K562 (cell line): ENCODE data around the gene CD48. TPM values are rescaled to one million over a fixed set of nuclear protein-coding genes. Genes with fewer than 3 reads are reported as not detected.

ENCODE experiments used
- CEBPG ChIP-seq, 3 experiments: fragments of 200-800 bp in 1 of 3; sonication (Bioruptor generic) in 1 of 3; sonication (generic) in 1 of 3; formaldehyde crosslinking in 1 of 3; IDR thresholded peaks in 2 of 3; conservative IDR thresholded peaks in 1 of 3; 2 replicates each; pipeline versions ENCODE4 v1.6.1 to v1.8.0; 2016 to 2022; ENCODE audit warnings: missing compliant biosample characterization in 2 of 3, missing genetic modification characterization in 2 of 3, mild to moderate bottlenecking in 1 of 3, missing genetic modification reagents in 1 of 3
- FOSL1 ChIP-seq: fragments of 200-800 bp; sonication (Bioruptor generic); conservative IDR thresholded peaks from 2 replicates; pipeline ENCODE4 v1.6.1; 2016; ENCODE audit warnings: missing genetic modification characterization, missing compliant biosample characterization
- FOXJ2 ChIP-seq: fragments of 200-800 bp; sonication (Bioruptor generic); IDR thresholded peaks from 2 replicates; pipeline ENCODE4 v1.6.1; 2016; ENCODE audit warnings: missing genetic modification characterization, missing compliant biosample characterization
- HLTF ChIP-seq: fragments of 450-650 bp; IDR thresholded peaks from 2 replicates; pipeline ENCODE4 v1.6.1; 2016
- IFI16 ChIP-seq: fragments of 250-450 bp; sonication (Bioruptor Pico); IDR thresholded peaks from 2 replicates; pipeline ENCODE4 v2.1.2; 2022; ENCODE audit warnings: mild to moderate bottlenecking, inconsistent platforms
- KLF16 ChIP-seq: IDR thresholded peaks from 2 replicates; pipeline ENCODE4 v1.6.1; 2016; ENCODE audit warnings: antibody characterized with exemption
- NFYB ChIP-seq: IDR thresholded peaks from 2 replicates; pipeline ENCODE4 v1.6.1; 2011; ENCODE audit warnings: mild to moderate bottlenecking, moderate library complexity; ENCODE audit not compliant: insufficient read length; ENCODE audit errors: extremely low read depth
- NRF1 ChIP-seq, 2 experiments: fragments of 450-650 bp; IDR thresholded peaks in 1 of 2; conservative IDR thresholded peaks in 1 of 2; 2 replicates each; pipeline ENCODE4 v1.6.1; 2014; ENCODE audit warnings: mild to moderate bottlenecking in 2 of 2
- POLR2B ChIP-seq: fragments of 450-650 bp; IDR thresholded peaks from 2 replicates; pipeline ENCODE4 v1.6.1; 2018; ENCODE audit warnings: low read depth; ENCODE audit not compliant: partially characterized antibody
- RBM39 ChIP-seq: fragments of 200-400 bp; formaldehyde crosslinking; optimal IDR thresholded peaks from 2 replicates; pipeline ENCODE3; 2018; ENCODE audit warnings: low read depth, low read length
- SUPT5H ChIP-seq: fragments of 450-650 bp; IDR thresholded peaks from 2 replicates; pipeline ENCODE4 v1.6.1; 2016
- ZC3H11A ChIP-seq: IDR thresholded peaks from 2 replicates; pipeline ENCODE4 v1.6.1; 2012; ENCODE audit warnings: low read depth, low read length, improper control_type of control experiment
- ZNF217 ChIP-seq: sonication (generic); formaldehyde crosslinking; IDR thresholded peaks from 2 replicates; pipeline ENCODE4 v1.8.0; 2022; ENCODE audit warnings: mild to moderate bottlenecking, missing genetic modification reagents
- ZNF830 ChIP-seq: fragments of 250-450 bp; sonication (Bioruptor Pico); IDR thresholded peaks from 2 replicates; pipeline ENCODE4 v1.5.0; 2021; ENCODE audit warnings: mild to moderate bottlenecking
- polyA plus RNA-seq, 8 experiments: library from polyadenylated mRNA; depleted of rRNA in 4 of 8; stranded (reverse) in 5 of 8; unstranded in 3 of 8; fragments of >200 nt; fragmentation: Nextera tagmentation in 2 of 8; fragmentation: Illumina TruSeq in 1 of 8; extraction: Ambion mirVana in 2 of 8; extraction: Trizol in 1 of 8; gene quantifications; 2 replicates each; pipeline versions ENCODE4 v1.2.1 to v1.2.3, GENCODE V29; 2011 to 2014; ENCODE audit warnings: inconsistent platforms in 1 of 8, missing spikeins in 1 of 8
- total RNA-seq, 7 experiments: library from RNA; depleted of rRNA in 6 of 7; stranded (reverse); fragments of >200 nt in 6 of 7; fragmentation: Illumina TruSeq in 2 of 7; extraction: Trizol in 2 of 7; gene quantifications; 2 replicates each; pipeline versions ENCODE4 v1.2.1 to v1.2.3, GENCODE V29; 2011 to 2021; ENCODE audit warnings: low replicate concordance in 1 of 7
- TF ChIP-seq, protein P1 (sequence below): fragments of 200-800 bp; sonication (Bioruptor generic); IDR thresholded peaks from 2 replicates; pipeline ENCODE4 v1.6.1; 2017; ENCODE audit warnings: missing genetic modification characterization, missing compliant biosample characterization
- TF ChIP-seq, protein P2 (sequence below), 2 experiments: fragments of 450-650 bp; IDR thresholded peaks; 2 replicates each; pipeline ENCODE4 v1.6.1; 2018; ENCODE audit warnings: mild to moderate bottlenecking in 2 of 2, low read depth in 1 of 2; ENCODE audit not compliant: partially characterized antibody in 2 of 2
- TF ChIP-seq, protein P3 (sequence below): fragments of 250-450 bp; sonication (Bioruptor Pico); IDR thresholded peaks from 2 replicates; pipeline ENCODE4 v1.5.0; 2020; ENCODE audit warnings: mild to moderate bottlenecking, borderline replicate concordance
- TF ChIP-seq, protein P4 (sequence below): fragments of 450-650 bp; IDR thresholded peaks from 2 replicates; pipeline ENCODE4 v1.6.1; 2014; ENCODE audit warnings: low read depth, mild to moderate bottlenecking, moderate library complexity, borderline replicate concordance

CD48 gene
- total and polyA plus RNA-seq, 9 of the 15 experiments (the other 6 are each of a cell fraction or from before 2014, with no cell fraction given), result 0.10 to 0.42 (median 0.29) TPM; not detected in 3

DNA sequence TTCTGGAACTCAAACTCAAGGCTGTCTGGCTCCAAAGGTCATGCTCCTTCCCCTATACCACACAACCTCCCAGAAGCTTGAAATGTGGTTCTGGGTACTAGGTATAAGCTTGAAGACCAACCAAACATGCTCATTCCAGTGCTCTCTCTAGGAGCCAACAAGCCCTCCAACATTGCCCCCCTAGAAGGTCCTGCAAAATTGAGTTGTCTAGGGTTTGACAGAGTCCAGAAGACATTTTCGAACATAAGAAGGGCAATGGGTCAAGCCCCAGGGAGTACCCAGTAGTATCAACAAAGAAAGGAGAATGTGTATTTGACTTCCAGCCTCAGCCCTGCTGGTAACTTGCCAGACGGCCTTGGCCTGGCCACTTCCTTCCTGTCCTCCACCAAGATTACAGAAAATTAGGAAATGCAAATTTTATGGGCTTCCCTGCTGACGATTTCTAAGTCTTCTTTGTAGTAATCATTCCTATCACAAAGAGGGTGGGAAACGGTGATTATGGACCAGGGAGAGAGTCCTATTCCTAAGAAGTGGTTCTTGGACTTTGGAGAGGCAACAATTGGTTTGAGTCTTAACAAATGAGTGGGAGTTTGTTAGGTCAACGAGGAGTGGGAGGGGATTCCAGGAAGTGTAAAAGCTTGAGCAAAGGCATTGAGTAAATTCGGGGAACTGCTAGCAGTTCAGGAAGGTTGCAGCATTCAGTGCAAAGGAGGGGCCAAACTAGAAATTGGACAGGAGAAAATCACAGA is 46.1 kb downstream of the CD48 start (continued):
- TF ChIP-seq, protein P1, sequence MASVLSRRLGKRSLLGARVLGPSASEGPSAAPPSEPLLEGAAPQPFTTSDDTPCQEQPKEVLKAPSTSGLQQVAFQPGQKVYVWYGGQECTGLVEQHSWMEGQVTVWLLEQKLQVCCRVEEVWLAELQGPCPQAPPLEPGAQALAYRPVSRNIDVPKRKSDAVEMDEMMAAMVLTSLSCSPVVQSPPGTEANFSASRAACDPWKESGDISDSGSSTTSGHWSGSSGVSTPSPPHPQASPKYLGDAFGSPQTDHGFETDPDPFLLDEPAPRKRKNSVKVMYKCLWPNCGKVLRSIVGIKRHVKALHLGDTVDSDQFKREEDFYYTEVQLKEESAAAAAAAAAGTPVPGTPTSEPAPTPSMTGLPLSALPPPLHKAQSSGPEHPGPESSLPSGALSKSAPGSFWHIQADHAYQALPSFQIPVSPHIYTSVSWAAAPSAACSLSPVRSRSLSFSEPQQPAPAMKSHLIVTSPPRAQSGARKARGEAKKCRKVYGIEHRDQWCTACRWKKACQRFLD (CRISPR knock-in tag), result peak; percentile 83
- TF ChIP-seq NFYB, result no peak
- TF ChIP-seq, protein P2, sequence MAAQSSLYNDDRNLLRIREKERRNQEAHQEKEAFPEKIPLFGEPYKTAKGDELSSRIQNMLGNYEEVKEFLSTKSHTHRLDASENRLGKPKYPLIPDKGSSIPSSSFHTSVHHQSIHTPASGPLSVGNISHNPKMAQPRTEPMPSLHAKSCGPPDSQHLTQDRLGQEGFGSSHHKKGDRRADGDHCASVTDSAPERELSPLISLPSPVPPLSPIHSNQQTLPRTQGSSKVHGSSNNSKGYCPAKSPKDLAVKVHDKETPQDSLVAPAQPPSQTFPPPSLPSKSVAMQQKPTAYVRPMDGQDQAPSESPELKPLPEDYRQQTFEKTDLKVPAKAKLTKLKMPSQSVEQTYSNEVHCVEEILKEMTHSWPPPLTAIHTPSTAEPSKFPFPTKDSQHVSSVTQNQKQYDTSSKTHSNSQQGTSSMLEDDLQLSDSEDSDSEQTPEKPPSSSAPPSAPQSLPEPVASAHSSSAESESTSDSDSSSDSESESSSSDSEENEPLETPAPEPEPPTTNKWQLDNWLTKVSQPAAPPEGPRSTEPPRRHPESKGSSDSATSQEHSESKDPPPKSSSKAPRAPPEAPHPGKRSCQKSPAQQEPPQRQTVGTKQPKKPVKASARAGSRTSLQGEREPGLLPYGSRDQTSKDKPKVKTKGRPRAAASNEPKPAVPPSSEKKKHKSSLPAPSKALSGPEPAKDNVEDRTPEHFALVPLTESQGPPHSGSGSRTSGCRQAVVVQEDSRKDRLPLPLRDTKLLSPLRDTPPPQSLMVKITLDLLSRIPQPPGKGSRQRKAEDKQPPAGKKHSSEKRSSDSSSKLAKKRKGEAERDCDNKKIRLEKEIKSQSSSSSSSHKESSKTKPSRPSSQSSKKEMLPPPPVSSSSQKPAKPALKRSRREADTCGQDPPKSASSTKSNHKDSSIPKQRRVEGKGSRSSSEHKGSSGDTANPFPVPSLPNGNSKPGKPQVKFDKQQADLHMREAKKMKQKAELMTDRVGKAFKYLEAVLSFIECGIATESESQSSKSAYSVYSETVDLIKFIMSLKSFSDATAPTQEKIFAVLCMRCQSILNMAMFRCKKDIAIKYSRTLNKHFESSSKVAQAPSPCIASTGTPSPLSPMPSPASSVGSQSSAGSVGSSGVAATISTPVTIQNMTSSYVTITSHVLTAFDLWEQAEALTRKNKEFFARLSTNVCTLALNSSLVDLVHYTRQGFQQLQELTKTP (IDR thresholded peaks at IDR 0.05; ENCODE audit: low read depth in 1 of 2, partially characterized antibody in 2 of 2), result peak in 1 of 2 experiments; percentile 66
- no peak for TF ChIP-seq ZNF830
- TF ChIP-seq ZC3H11A, result no peak
- no peak for TF ChIP-seq CEBPG (CRISPR knock-in tag; IDR thresholded peaks at IDR 0.05)
- peak; percentile 85 to 87 for TF ChIP-seq CEBPG (tag; conservative IDR thresholded peaks at IDR 0.05 in 1 of 2, IDR thresholded peaks at IDR 0.05 in 1 of 2)
- no peak for TF ChIP-seq POLR2B
- TF ChIP-seq ZNF217 (CRISPR knock-in tag), result no peak
- TF ChIP-seq FOSL1, result 0 out of 2 replicates have a peak, but pooled peaks have one; percentile 27
- no peak for TF ChIP-seq HLTF
- TF ChIP-seq, protein P3, sequence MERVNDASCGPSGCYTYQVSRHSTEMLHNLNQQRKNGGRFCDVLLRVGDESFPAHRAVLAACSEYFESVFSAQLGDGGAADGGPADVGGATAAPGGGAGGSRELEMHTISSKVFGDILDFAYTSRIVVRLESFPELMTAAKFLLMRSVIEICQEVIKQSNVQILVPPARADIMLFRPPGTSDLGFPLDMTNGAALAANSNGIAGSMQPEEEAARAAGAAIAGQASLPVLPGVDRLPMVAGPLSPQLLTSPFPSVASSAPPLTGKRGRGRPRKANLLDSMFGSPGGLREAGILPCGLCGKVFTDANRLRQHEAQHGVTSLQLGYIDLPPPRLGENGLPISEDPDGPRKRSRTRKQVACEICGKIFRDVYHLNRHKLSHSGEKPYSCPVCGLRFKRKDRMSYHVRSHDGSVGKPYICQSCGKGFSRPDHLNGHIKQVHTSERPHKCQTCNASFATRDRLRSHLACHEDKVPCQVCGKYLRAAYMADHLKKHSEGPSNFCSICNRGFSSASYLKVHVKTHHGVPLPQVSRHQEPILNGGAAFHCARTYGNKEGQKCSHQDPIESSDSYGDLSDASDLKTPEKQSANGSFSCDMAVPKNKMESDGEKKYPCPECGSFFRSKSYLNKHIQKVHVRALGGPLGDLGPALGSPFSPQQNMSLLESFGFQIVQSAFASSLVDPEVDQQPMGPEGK (CRISPR knock-in tag), result no peak
- TF ChIP-seq NRF1 (conservative IDR thresholded peaks at IDR 0.05 in 1 of 2, IDR thresholded peaks at IDR 0.05 in 1 of 2), result peak in 1 of 2 experiments; percentile 25; a peak in 1 of 4 replicates
- TF ChIP-seq SUPT5H, result 0 out of 2 replicates have a peak, but pooled peaks have one; percentile 36
- peak; percentile 56; the same call in 1 of the 2 replicates for TF ChIP-seq KLF16
- TF ChIP-seq, protein P4, sequence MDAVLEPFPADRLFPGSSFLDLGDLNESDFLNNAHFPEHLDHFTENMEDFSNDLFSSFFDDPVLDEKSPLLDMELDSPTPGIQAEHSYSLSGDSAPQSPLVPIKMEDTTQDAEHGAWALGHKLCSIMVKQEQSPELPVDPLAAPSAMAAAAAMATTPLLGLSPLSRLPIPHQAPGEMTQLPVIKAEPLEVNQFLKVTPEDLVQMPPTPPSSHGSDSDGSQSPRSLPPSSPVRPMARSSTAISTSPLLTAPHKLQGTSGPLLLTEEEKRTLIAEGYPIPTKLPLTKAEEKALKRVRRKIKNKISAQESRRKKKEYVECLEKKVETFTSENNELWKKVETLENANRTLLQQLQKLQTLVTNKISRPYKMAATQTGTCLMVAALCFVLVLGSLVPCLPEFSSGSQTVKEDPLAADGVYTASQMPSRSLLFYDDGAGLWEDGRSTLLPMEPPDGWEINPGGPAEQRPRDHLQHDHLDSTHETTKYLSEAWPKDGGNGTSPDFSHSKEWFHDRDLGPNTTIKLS, result 0 out of 2 replicates have a peak, but pooled peaks have one; percentile 30
- TF ChIP-seq IFI16 (CRISPR knock-in tag), result no peak
- TF ChIP-seq FOXJ2 (tag), result no peak
- no peak for TF ChIP-seq RBM39
